Stimulated activated CD4-positive, alpha-beta T cell treated with anti-CD3 and anti-CD28 coated beads, Interleukin-12 subunit alpha, Interleukin-12 subunit beta, amount 100 ng/mL, for 24 hours (primary cell): ENCODE data around the gene RTL10.
"Not testable (repeated sequence)": the region's sequence is repeated elsewhere in the genome, so short reads cannot be mapped to it uniquely, and the experiment has no call there.

Experiments
- DNase-seq, 2 experiments: peaks; one replicate each; pipeline ENCODE4 v3.0.0-alpha.2; 2020; ENCODE audit warnings: low read depth in 2 of 2

The RTL10 gene

DNA sequence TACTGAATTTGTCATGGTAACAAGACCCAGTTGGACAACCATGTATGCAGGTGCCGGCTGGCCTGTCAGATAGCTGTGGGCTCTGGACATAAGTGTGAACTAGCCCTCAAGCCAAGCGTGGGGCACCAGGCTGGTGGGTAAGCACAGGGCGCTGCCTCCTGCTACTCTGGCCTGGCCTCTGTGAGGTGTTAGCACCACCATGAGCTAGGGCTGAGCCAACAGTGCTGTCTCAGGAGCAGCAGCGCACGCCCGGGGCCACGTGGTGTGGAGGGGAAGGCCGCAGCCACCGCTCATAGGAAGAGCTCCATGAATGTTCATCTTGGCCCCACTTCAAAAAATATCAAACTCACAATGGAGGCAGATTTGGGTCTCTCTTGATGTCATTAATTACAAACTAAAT is 35.3 kb upstream of the RTL10 start:
- DNase-seq, result no peak

DNA sequence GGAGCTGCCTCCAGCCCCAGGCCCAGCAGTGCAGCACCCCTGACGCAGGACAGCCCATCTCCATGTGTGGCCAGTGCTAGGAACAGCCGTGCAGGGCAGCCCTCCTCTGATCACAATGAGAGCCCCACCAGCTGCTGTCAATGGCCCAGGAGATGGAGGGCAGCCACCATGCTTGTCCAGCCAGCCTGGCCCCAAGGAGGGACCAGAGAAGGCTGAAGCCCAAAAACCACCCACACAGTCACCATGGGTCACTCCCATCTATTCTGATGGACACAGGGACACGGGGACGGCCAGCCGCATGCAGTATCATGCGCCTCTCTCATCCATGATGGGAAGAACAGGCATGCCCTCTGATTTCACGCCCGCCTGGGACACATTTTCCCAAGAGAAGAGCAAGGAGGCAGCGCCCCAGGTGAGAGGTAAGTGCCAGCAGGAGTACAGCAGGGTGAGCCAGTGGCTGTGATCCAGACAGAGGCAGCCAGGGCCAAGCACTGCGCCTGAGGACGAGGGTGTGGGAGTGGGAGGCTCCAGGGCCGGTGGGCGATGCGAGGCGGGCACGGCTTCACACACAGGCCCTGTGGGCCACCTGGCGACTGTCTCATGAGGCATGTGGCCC is 33.6 kb upstream of the RTL10 start:
- no peak for DNase-seq

DNA sequence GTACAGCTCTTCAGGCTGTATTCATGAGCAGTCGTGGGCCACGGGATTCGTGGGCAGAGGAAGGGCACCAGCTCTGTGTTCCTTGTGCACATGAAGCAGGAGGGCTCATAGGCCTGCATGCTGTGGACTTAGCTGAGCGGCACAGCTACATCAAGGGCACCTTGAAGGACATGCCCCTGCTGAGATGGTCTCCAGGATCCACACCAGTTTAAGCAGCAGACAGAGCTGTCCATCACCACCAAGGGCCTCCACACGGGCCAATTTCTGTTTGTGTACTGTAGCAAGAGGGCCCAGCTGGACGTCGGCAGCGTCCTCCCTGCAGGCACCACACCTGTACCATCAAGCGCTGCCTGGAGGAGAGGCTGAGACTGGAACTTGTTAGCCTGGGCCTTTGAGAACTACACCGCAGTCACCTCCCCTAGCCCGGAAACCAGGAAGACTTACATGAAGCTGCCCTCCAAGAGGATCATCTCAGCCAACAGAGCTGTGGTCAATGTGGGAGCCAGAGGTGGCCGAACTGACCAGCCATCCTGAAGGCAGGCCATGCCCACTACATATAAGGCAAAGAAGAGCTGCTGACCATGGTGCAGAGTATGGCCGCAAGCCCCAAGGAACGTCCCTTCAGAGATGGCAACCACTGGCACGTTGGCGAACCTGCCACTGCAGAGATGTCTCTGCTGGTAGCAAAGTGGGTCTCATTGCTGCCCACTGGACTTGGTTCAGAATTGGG is 32.7 kb upstream of the RTL10 start:
- no peak for DNase-seq

DNA sequence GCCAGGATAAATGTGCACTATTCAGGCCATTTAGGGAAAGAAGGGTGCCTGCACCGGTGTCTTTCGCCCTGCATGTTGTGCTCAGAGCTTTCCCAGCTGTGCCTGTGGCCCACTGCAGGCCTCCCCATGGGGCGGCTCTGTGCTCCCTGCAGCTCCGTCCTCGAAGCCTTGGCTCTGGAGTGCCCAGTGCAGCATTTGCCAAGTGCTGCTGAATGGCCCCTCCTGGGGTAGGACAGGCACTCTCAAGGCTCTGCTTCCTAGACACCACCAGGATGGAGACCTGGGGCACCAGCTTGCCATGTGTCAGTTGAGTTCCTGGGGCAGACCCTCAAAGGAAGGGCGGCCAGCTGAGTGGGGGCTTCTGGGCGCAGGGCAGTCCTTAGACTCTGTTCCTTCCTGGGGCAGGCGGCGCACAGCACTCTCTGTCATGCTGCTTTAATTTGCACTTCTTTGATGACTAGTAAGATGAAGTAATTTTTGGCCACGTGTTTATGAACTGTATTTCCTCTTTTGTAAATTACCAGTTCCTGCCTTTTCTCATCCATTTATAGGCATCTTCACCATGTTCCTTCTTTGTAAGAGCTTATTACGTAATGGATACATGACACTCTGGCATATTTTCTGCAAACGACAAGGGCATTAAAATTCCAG is 32.1 kb upstream of the RTL10 start:
- DNase-seq, result no peak

DNA sequence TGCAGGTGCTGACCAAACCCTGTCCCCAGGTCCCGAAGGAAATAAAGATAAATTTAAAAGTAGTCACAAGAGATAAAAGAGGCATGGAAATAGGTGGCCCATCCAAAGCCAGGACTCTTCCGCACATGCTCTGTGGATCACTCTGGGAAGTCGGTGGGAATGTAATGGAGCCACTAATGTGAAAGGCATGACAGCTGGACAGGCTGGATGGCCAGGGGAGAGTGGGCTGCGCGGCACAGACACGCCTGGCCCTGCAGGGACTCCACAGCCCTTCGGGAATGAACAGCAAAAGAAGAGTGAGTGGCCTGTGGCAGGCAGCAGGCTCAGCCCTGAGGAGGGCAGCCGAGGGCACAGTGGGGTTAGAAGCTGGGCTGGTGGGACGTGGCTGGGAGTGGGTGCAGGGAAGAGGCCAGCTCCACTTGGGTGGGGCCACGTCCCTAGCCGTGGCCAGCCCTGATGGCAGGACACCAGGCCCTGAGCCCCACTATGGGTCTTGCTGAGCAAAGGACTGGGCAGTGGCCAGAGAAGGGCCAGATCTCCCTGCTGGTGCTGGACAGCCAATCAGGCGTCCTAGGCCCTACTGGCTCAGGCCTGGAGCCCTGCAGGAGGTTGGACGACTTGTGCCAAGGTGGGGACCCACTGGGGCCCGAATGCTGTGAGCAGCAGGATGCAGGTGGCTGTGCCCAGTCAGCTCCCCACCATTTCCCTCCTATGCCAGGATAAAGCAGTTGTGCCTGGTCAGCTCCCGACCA is 31.3 kb upstream of the RTL10 start:
- DNase-seq, result no peak

DNA sequence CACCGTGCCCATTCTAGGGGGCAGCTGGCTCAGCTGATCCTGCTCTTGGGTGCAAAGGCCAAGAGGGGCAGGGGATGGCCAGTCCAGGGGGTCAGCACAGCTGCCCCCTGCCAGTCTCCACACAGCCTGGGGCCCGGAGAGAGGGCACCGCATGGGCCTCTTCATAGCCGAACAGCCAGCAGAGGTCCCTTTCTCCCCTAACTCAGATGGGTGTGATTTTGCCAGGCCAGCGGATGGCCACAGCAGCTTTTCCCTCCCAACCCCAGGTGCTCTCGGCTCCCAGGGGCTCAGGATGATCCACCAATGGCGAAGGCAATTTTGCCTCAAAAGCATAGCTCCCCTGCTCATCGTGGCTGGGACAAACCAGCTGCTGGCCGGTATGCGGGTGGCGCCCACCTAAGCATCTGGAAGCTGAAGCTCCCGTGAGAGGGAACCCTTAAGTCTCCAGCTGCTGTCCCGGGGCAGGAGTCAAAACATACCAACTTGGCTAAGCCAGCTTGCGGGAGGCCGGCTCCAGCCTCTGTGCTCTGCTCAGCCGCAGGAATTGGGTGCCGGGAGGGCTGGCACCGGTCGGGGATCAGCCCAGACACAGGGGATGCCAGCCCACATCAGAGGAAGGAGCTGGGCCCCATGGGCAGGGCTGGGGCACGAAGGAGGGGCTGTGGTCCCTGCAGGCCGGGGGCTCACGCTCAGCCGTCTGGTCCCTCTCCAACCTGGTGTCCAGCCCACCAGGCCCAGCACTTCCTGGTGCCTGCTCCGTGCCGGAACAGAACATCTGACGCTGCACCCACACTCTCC is 30.5 kb upstream of the RTL10 start:
- no peak for DNase-seq

DNA sequence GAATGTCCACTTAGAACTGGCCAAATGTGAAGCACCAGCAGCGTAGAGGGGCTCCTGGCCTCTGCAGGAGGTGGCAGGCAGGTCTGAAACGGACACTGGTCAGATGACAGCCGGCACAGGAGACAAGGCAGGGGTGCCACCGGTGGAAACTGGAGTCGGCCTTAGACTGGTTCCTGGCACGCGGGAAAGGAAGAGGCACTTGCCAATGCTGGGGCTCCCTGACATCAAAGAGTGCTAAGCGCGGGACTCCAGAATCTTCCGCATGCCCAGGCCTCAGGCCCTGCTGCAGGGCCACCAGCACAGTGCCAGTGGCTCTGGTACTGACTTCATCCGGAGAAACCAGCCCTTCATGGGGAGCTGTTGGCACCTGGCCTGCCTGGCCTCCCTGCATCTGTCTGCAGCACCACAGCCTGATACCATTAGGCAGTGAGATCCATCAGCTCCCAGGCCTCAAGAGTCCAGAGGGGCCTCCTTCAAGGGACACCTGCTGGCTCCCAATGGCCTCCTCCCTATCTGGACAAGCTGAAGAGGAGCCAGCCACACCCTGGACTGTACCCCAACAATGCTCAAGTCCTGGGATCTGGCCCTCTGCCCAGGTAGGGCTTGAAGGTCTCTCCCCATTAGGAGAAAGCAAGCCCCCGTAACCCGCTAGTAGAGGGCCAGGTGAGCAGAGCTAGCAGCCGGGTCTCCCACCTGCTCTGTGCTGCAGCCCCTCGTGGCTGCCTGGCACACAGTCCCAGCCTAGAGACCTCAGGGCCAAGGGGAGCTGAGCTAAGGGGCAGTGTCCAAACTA is 29.7 kb upstream of the RTL10 start:
- DNase-seq, result no peak

DNA sequence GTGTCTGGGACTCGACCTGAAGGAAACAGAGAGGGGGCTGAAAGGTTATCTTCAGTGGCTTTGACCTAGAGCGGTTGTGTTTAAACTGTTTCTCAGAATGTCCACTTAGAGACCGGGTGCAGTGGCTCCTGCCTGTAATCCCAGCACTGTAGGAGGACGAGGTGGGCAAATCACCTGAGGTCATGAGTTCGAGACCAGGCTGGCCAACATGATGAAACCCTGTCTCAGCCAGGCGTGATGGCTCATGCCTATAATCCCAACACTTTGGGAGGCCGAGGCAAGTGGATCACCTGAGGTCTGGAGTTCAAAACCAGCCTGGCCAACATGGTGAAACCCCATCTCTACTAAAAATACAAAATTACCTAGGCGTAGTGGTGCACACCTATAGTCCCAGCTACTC is 28.8 kb upstream of the RTL10 start:
- not testable (repeated sequence) for DNase-seq

DNA sequence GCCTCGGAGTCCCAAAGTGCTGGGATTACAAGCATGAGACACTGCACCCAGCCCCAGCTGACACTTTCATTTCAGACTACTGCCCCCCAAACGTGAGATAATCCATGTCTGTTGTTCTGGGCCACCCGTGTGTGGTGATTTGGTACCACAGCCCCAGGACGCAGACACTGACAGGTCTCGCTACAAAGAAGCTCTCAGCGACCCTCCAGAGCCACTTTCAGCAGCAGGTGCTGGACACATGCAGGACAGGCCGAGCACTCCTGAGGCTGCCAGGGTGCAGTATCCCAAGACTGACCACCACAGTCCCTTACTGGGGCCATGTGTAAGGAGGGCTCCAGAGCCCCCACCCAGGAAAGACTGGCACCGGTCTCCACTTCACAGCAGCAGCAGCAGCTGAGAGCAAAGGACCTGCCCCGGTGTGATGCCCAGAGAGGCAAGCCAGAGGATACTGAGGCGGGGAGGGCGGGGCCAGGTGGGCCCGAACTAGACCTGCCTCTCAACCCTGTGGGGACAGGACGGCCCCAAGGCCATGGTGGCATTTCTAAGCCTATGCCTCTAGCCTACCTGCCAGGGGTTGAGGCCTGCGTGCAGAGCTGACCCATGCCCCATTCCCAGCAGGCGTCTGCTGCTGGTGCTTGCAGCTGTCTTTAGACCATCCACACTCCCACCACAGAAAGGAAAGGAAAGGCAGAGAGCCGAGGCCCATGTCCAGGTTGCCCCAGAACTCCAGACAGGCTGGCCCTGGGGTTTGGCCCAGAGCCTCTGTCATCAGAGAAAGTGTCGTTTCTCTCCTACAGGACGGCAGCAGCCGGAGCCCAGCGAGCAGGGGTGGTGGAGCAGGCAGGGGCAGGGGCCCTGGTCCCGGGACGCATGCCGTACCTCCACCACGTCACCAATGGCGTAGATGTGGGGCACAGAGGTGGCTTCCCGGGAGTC is 28.0 kb upstream of the RTL10 start:
- no peak for DNase-seq

DNA sequence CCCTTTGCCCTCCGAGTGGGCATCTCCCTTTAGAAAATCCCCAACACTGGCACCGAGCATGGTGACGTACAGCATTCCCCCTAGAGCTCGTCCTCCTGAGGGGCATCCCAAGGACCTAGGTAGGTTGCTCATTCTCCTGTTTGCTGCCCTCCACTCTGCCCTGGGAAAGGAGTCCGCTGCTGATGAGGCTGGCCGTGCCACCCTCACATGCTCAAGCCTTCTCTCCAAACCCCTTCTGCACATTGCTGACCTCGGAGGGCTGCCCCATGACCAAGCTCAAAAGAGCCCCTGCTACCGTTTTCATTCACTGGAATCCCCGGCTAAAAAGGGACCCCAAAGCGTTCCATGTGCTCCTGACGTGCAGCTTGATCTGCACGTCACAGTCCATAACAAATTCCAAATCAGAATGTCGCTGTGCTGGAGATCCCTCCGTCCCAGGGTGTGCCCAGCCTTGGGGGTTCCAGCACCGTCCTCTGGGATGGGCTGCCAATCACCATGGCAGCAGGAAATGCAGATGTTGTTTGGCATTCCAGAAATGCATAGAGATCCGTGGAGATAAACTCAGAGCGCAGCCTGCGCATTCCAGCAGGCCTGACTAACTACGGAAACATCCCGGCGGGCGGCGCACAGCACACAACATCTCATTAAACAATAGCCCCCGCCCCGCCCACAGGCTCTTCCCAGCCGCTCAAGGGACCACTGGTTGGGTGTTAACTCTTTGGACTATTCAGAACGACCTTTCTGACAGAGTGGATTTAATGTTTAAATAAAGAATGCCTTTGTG is 26.3 kb upstream of the RTL10 start:
- no peak for DNase-seq

DNA sequence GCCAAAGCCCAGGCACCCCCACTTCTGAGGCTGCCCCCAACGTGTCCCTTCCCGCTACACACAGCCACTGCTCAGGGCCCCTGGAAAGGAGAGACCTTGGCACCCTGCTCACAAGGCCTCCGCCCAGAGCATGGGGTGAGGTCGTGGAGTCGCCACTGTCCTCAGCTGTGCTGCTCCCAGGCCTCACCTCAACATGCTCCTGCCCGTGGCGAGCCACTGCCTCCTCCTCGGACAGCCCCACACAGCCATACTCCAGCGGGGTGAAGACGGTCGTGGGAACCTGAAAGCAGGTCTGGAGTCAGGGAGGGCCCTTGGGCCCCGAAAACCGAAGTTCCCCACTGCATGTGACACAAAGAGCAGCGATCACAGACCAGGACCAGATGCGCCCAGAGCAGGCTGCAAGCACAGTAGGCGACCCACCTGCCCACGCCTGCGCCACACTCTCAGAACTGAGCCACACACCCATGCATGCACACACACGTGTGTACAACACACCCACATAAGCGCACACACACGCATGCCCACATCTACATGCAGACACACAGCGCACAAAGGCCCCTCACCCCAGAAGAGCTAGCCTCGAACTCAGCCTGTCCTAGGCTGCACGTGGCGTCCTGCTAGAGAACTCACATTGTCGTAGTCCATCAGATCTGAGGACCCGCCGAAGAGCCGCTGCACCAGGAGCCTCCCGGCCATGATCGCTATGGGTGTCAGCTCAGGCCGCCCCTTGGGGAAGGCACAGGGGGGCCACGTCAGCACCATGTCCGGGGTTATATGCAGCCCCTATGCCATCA is 25.5 kb upstream of the RTL10 start:
- no peak for DNase-seq

DNA sequence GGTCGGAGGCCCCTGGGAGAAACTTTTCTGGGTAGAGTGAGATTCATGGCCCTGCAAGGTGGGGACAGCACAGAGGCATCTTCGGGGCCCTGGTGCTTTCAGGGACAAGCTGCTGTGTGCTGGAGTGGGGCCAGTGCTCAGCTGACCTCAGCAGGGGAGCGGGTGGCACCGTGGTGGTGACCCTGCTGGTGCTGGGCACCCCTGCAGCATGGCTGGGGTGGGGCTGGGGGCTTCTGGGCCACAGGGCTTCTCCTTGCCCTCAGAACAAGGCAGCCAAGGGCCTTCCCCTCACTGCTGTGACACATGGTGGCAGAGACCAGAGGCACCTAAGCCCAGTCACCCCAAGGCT is 24.9 kb upstream of the RTL10 start:
- DNase-seq, result no peak

DNA sequence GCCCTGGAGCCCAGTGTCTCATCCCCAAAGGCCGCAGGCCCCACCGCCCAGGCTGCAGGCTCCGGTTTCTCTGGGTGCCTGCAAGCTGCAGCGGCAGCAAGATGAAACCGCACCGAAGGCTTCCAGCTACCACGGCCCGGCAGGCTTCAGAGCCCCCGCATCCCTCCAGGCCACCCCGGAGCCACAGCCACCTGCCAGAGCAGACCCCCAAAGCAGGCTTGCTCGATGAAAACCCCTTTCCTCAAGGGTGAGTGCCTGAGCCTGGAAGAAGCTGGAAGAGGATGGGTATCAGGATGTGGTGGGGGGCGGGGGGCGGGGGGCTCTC is 24.5 kb upstream of the RTL10 start:
- no peak for DNase-seq

DNA sequence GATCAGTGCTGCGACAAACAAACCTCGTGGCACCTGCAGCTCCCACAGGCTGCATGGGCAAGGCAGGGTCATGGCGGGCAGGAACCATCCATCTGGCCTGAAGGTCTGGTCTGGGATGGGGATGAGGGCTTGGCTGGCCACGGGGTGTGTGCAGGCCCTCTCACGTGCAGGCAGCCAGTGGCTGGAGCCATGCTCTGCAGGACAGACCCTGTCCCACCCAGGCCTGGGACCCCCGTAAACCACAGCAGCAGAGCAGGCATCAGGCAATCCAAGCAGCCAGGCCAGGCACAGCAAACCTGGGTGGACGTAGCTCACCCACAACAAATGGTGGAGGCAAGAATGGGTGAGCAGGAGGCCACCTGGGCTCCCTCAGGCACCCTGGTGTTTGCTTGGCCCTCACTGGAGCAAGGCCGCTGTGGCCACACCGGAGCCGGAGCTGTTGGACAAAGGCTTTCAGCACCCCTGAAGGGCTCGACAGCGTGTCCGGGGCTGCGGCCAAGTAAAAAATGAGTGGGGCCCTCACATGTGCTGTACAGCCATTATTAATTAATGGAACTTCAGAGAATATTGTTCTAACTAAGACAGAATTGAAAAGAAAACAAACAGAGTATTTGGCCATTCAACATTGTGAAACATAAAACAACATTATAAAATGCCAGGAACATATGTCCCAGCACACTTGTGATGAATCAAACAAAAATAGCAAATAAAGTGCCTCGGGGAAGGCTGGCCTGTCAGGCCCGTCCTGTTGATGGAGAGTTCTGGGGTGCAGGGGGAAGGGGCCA is 24.0 kb upstream of the RTL10 start:
- DNase-seq, result no peak

DNA sequence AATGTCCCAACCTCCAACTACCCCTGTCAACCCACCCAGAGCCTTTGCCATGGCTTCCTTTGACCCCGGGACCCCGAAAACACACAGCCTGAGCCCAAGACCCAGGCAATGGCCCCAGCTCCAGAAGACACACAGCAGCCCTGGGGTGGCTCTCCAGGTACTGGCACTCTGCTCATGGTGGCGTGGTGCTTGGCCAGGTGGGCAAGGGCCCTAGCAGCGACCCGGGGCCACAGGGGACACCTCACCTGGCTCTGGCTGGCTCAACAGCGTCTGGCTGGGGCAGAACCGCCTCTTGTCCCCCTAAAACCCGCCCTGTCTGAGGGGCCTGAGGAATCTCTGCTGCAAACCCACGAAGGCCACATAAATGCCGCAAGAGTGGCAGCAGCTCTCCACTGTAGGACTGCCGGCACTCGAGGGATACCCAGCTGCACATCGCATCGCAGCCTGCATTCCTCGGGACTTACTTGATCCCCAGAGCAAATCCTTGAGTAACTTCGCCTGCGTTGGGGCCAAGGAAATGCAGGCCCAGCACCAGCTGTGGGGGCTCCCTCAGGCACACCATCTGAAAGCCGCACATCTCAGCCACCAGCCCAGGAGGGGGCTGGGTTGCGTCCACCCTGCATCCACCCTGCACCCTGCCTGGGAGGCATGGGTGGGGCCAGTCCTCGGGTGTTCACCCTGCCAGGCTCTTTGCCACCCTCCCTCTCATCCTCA is 23.1 kb upstream of the RTL10 start:
- no peak for DNase-seq

DNA sequence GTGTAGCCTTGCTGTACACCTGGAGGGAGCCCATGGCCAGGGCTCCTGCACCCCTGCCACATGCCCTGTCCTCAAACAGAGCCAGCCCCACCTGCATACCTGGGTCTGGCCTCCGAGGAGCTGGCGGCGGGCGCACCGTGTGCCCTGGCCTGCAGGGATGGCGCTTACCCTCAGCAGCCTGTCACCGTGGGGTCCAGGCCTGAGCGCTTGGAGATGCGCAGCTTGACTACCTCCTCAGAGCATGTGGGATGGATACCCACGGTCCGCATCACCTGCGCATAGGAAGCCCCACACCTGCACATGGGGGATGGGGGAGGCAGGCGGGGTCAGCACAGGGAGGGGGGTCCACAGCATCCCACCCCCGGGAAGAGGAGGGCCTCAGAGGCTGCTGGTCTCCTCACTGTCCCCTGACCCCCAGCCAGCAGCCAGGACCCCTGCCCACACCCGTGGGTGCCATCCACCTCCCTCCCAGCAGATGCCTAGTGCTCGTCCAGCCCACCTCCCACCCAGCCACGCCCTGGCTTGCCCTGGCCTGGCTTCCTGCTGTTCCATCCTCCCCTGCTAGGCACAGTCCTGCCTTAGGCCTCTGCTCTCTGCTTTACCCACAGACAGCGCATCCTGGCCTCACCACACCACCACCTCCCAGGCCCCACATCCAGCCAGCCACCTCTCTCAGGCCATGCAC is 22.4 kb upstream of the RTL10 start:
- DNase-seq, result no peak
